ENCODE data around the gene TIMP3.

The TIMP3 gene

GRCh38 chr22:32843300-32843699 is 41.8 kb downstream of the TIMP3 start:
- Histone ChIP-seq H3K27ac (ENCODE audit: low read length) (no peak overlapping the region), H3K36me3 (ENCODE audit: control insufficient read depth in 2 of 2, insufficient read depth in 2 of 2, low read length in 2 of 2) (peaks cover 7 to 9% of the 10 kb centered on the region in 2 donors), H3K9ac (ENCODE audit: low read length in 2 of 2) (no peak overlapping the region), H3K4me3 (ENCODE audit: low read length in 2 of 2) (no peak overlapping the region), H3K9me3 (ENCODE audit: control insufficient read depth in 2 of 2, low read length in 2 of 2) (no peaks in the 10 kb centered on the region), H3K27me3 (ENCODE audit: control insufficient read depth in 1 of 2, insufficient read depth in 2 of 2, low read length in 2 of 2) (no peaks in the 10 kb centered on the region), H3K4me1 (ENCODE audit: control insufficient read depth, insufficient read depth, low read length) (peaks cover 60% of the 10 kb centered on the region)

- H3K4me3 ChIP-seq (ENCODE audit: low read length in 2 of 2), result no peak overlapping the region
- no peaks in the 10 kb centered on the region for H3K9me3 ChIP-seq (ENCODE audit: control insufficient read depth in 2 of 2, low read length in 2 of 2)
- no peaks in the 10 kb centered on the region for H3K27me3 ChIP-seq (ENCODE audit: control insufficient read depth in 1 of 2, insufficient read depth in 2 of 2, low read length in 2 of 2)
- no peak overlapping the region for H3K9ac ChIP-seq (ENCODE audit: low read length in 2 of 2)
- peaks cover 5 to 7% of the 10 kb centered on the region in 2 donors for H3K36me3 ChIP-seq (ENCODE audit: control insufficient read depth in 2 of 2, insufficient read depth in 2 of 2, low read length in 2 of 2)
- no peak overlapping the region for H3K27ac ChIP-seq (ENCODE audit: low read length)
- H3K4me1 ChIP-seq (ENCODE audit: control insufficient read depth, insufficient read depth, low read length), result peaks cover 60% of the 10 kb centered on the region
Measured at GRCh38 chr22:32844251-32844650, 42.7 kb downstream of the TIMP3 start.

GRCh38 chr22:32846780-32847491 is 45.4 kb downstream of the TIMP3 start:
- H3K9me3 ChIP-seq (ENCODE audit: control insufficient read depth in 2 of 2, low read length in 2 of 2), result no peaks in the 10 kb centered on the region
- H3K27me3 ChIP-seq (ENCODE audit: control insufficient read depth in 1 of 2, insufficient read depth in 2 of 2, low read length in 2 of 2), result no peaks in the 10 kb centered on the region
- peaks cover 65% of the 10 kb centered on the region for H3K4me1 ChIP-seq (ENCODE audit: control insufficient read depth, insufficient read depth, low read length)
- H3K36me3 ChIP-seq (ENCODE audit: control insufficient read depth in 2 of 2, insufficient read depth in 2 of 2, low read length in 2 of 2), result peaks cover 7 to 11% of the 10 kb centered on the region in 2 donors
- peak overlapping the region; percentile 13 to 47 for H3K4me3 ChIP-seq (ENCODE audit: low read length in 2 of 2)
- no peak overlapping the region for H3K9ac ChIP-seq (ENCODE audit: low read length in 2 of 2)
- peak overlapping the region; percentile 58 for H3K27ac ChIP-seq (ENCODE audit: low read length)

GRCh38 chr22:32848226-32848625 is 46.7 kb downstream of the TIMP3 start:
- Histone ChIP-seq H3K9ac (ENCODE audit: low read length in 2 of 2) (no peak overlapping the region), H3K27ac (ENCODE audit: low read length) (peak overlapping the region; percentile 89), H3K4me1 (ENCODE audit: control insufficient read depth, insufficient read depth, low read length) (peaks cover 74% of the 10 kb centered on the region), H3K36me3 (ENCODE audit: control insufficient read depth in 2 of 2, insufficient read depth in 2 of 2, low read length in 2 of 2) (peaks cover 5 to 8% of the 10 kb centered on the region in 2 donors), H3K9me3 (ENCODE audit: control insufficient read depth in 2 of 2, low read length in 2 of 2) (no peaks in the 10 kb centered on the region), H3K27me3 (ENCODE audit: control insufficient read depth in 1 of 2, insufficient read depth in 2 of 2, low read length in 2 of 2) (no peaks in the 10 kb centered on the region), H3K4me3 (ENCODE audit: low read length in 2 of 2) (no peak overlapping the region)

- Histone ChIP-seq H3K36me3 (ENCODE audit: control insufficient read depth in 2 of 2, insufficient read depth in 2 of 2, low read length in 2 of 2) (peaks cover 9 to 17% of the 10 kb centered on the region in 2 donors), H3K4me3 (ENCODE audit: low read length in 2 of 2) (no peak overlapping the region), H3K9me3 (ENCODE audit: control insufficient read depth in 2 of 2, low read length in 2 of 2) (no peaks in the 10 kb centered on the region), H3K9ac (ENCODE audit: low read length in 2 of 2) (no peak overlapping the region), H3K27me3 (ENCODE audit: control insufficient read depth in 1 of 2, insufficient read depth in 2 of 2, low read length in 2 of 2) (no peaks in the 10 kb centered on the region), H3K27ac (ENCODE audit: low read length) (peak overlapping the region; percentile 89), H3K4me1 (ENCODE audit: control insufficient read depth, insufficient read depth, low read length) (peaks cover 79% of the 10 kb centered on the region)
Measured at GRCh38 chr22:32849501-32849900, 48.0 kb downstream of the TIMP3 start.

GRCh38 chr22:32850157-32850556 is 48.7 kb downstream of the TIMP3 start:
- Histone ChIP-seq H3K4me1 (ENCODE audit: control insufficient read depth, insufficient read depth, low read length) (peaks cover 83% of the 10 kb centered on the region), H3K9ac (ENCODE audit: low read length in 2 of 2) (peak overlapping the region in 1 of 2 donors; percentile 5), H3K36me3 (ENCODE audit: control insufficient read depth in 2 of 2, insufficient read depth in 2 of 2, low read length in 2 of 2) (peaks cover 14 to 24% of the 10 kb centered on the region in 2 donors), H3K9me3 (ENCODE audit: control insufficient read depth in 2 of 2, low read length in 2 of 2) (no peaks in the 10 kb centered on the region), H3K27ac (ENCODE audit: low read length) (peak overlapping the region; percentile 89), H3K4me3 (ENCODE audit: low read length in 2 of 2) (peak overlapping the region; percentile 26 to 57), H3K27me3 (ENCODE audit: control insufficient read depth in 1 of 2, insufficient read depth in 2 of 2, low read length in 2 of 2) (no peaks in the 10 kb centered on the region)

- Histone ChIP-seq H3K4me3 (ENCODE audit: low read length in 2 of 2) (peak overlapping the region; percentile 26 to 57), H3K9me3 (ENCODE audit: control insufficient read depth in 2 of 2, low read length in 2 of 2) (no peaks in the 10 kb centered on the region), H3K27ac (ENCODE audit: low read length) (peak overlapping the region; percentile 89), H3K4me1 (ENCODE audit: control insufficient read depth, insufficient read depth, low read length) (peaks cover 77% of the 10 kb centered on the region), H3K36me3 (ENCODE audit: control insufficient read depth in 2 of 2, insufficient read depth in 2 of 2, low read length in 2 of 2) (peaks cover 14 to 26% of the 10 kb centered on the region in 2 donors), H3K27me3 (ENCODE audit: control insufficient read depth in 1 of 2, insufficient read depth in 2 of 2, low read length in 2 of 2) (no peaks in the 10 kb centered on the region), H3K9ac (ENCODE audit: low read length in 2 of 2) (peak overlapping the region in 1 of 2 donors; percentile 68)
Measured at GRCh38 chr22:32850591-32851517, 49.3 kb downstream of the TIMP3 start.

GRCh38 chr22:32852395-32853251 is 51.1 kb downstream of the TIMP3 start:
- Histone ChIP-seq H3K4me3 (ENCODE audit: low read length in 2 of 2) (peak overlapping the region in 1 of 2 donors; percentile 44), H3K27ac (ENCODE audit: low read length) (peak overlapping the region; percentile 89), H3K9ac (ENCODE audit: low read length in 2 of 2) (no peak overlapping the region), H3K27me3 (ENCODE audit: control insufficient read depth in 1 of 2, insufficient read depth in 2 of 2, low read length in 2 of 2) (no peaks in the 10 kb centered on the region), H3K9me3 (ENCODE audit: control insufficient read depth in 2 of 2, low read length in 2 of 2) (no peaks in the 10 kb centered on the region), H3K4me1 (ENCODE audit: control insufficient read depth, insufficient read depth, low read length) (peaks cover 61% of the 10 kb centered on the region), H3K36me3 (ENCODE audit: control insufficient read depth in 2 of 2, insufficient read depth in 2 of 2, low read length in 2 of 2) (peaks cover 23 to 38% of the 10 kb centered on the region in 2 donors)

- Histone ChIP-seq H3K9ac (ENCODE audit: low read length in 2 of 2) (no peak overlapping the region), H3K27me3 (ENCODE audit: control insufficient read depth in 1 of 2, insufficient read depth in 2 of 2, low read length in 2 of 2) (no peaks in the 10 kb centered on the region), H3K4me1 (ENCODE audit: control insufficient read depth, insufficient read depth, low read length) (peaks cover 57% of the 10 kb centered on the region), H3K4me3 (ENCODE audit: low read length in 2 of 2) (no peak overlapping the region), H3K36me3 (ENCODE audit: control insufficient read depth in 2 of 2, insufficient read depth in 2 of 2, low read length in 2 of 2) (peaks cover 33 to 48% of the 10 kb centered on the region in 2 donors), H3K27ac (ENCODE audit: low read length) (peak overlapping the region; percentile 89), H3K9me3 (ENCODE audit: control insufficient read depth in 2 of 2, low read length in 2 of 2) (no peaks in the 10 kb centered on the region)
Measured at GRCh38 chr22:32853662-32854061, 52.2 kb downstream of the TIMP3 start.

GRCh38 chr22:32854351-32854804 is 52.9 kb downstream of the TIMP3 start:
- peaks cover 50% of the 10 kb centered on the region for H3K4me1 ChIP-seq (ENCODE audit: control insufficient read depth, insufficient read depth, low read length)
- H3K27ac ChIP-seq (ENCODE audit: low read length), result peak overlapping the region; percentile 6
- no peaks in the 10 kb centered on the region for H3K9me3 ChIP-seq (ENCODE audit: control insufficient read depth in 2 of 2, low read length in 2 of 2)
- H3K27me3 ChIP-seq (ENCODE audit: control insufficient read depth in 1 of 2, insufficient read depth in 2 of 2, low read length in 2 of 2), result no peaks in the 10 kb centered on the region
- peaks cover 38 to 55% of the 10 kb centered on the region in 2 donors for H3K36me3 ChIP-seq (ENCODE audit: control insufficient read depth in 2 of 2, insufficient read depth in 2 of 2, low read length in 2 of 2)
- no peak overlapping the region for H3K4me3 ChIP-seq (ENCODE audit: low read length in 2 of 2)
- H3K9ac ChIP-seq (ENCODE audit: low read length in 2 of 2), result no peak overlapping the region
